ENCODE data around the gene TSC2. TPM values are rescaled to one million over a fixed set of nuclear protein-coding genes. Genes with fewer than 3 reads are reported as not detected.

Gene TSC2
- polyA plus RNA-seq, 3 donors: 11.7 to 95.1 (median 20.8) TPM

GRCh38 chr16:2085669-2086068, 37.9 kb downstream of the TSC2 start:
- H2AFZ ChIP-seq (ENCODE audit: insufficient read depth, low read depth, low read length, poor library complexity, severe bottlenecking): no peak overlapping the region
- H3K36me3 ChIP-seq (replicated peaks in 1 of 2; ENCODE audit: control insufficient read depth in 1 of 2, insufficient read depth in 2 of 2, low read length in 2 of 2): peaks cover 81 to 90% of the 10 kb centered on the region in 2 donors
- Mint-ChIP-seq H3K4me3 (no peak overlapping the region), H3K9me3 (peaks cover 0 to 2% (median 0%) of the 10 kb centered on the region in 7 donors), H3K4me1 (no peaks in the 10 kb centered on the region), H3K27me3 (ENCODE audit: low read depth in 3 of 3) (peaks cover 0 to 2% (median 0%) of the 10 kb centered on the region in 3 donors), H3K36me3 (peaks cover 38 to 79% of the 10 kb centered on the region in 2 donors), H3K27ac (no peak overlapping the region)
- no peak overlapping the region for H3K9ac ChIP-seq (ENCODE audit: insufficient read depth, low read length, poor library complexity, severe bottlenecking)
- DNase-seq: no peak
- TF ChIP-seq CTCF (IDR thresholded peaks at IDR 0.05): no peak
- H3K4me1 ChIP-seq (ENCODE audit: control insufficient read depth in 1 of 2, insufficient read depth in 2 of 2, low read length in 2 of 2): no peaks in the 10 kb centered on the region
- no peak overlapping the region for H3K4me2 ChIP-seq (replicated peaks; ENCODE audit: extremely low read depth, low read length, poor library complexity, severe bottlenecking)
- no peak overlapping the region for H3K27ac ChIP-seq (ENCODE audit: low read depth in 1 of 2, low read length in 2 of 2)
- no peak overlapping the region for H3K4me3 ChIP-seq (replicated peaks in 1 of 3; ENCODE audit: low read depth in 2 of 3, low read length in 3 of 3)
- intact Hi-C loops (cut with micrococcal nuclease): no loop called here
- no peaks in the 10 kb centered on the region for H3K27me3 ChIP-seq (ENCODE audit: control insufficient read depth in 2 of 2, insufficient read depth in 2 of 2, low read length in 2 of 2)
- no peaks in the 10 kb centered on the region for H4K20me1 ChIP-seq (ENCODE audit: insufficient read depth, low read length)
- WGBS (ENCODE audit: insufficient coverage): 95% methylated on average over 11 of the region's 14 CpGs
- no peaks in the 10 kb centered on the region for H3K79me2 ChIP-seq (ENCODE audit: insufficient read depth, low read length)
- no peaks in the 10 kb centered on the region for H3K9me3 ChIP-seq (replicated peaks in 1 of 2; ENCODE audit: control insufficient read depth in 1 of 2, insufficient read depth in 1 of 2, low read length in 2 of 2)

GRCh38 chr16:2086106-2086742, 38.4 kb downstream of the TSC2 start:
- Mint-ChIP-seq H3K36me3 (peaks cover 35 to 76% of the 10 kb centered on the region in 2 donors), H3K9me3 (peaks cover 0 to 2% (median 0%) of the 10 kb centered on the region in 7 donors), H3K4me3 (no peak overlapping the region), H3K27me3 (ENCODE audit: low read depth in 3 of 3) (peaks cover 0 to 2% (median 0%) of the 10 kb centered on the region in 3 donors), H3K27ac (no peak overlapping the region), H3K4me1 (no peaks in the 10 kb centered on the region)
- H3K4me3 ChIP-seq (replicated peaks in 1 of 3; ENCODE audit: low read depth in 2 of 3, low read length in 3 of 3): no peak overlapping the region
- H3K79me2 ChIP-seq (ENCODE audit: insufficient read depth, low read length): no peaks in the 10 kb centered on the region
- no peak for DNase-seq
- no peak overlapping the region for H3K9ac ChIP-seq (ENCODE audit: insufficient read depth, low read length, poor library complexity, severe bottlenecking)
- TF ChIP-seq CTCF (IDR thresholded peaks at IDR 0.05): no peak
- H3K36me3 ChIP-seq (replicated peaks in 1 of 2; ENCODE audit: control insufficient read depth in 1 of 2, insufficient read depth in 2 of 2, low read length in 2 of 2): peaks cover 76 to 84% of the 10 kb centered on the region in 2 donors
- H3K27me3 ChIP-seq (ENCODE audit: control insufficient read depth in 2 of 2, insufficient read depth in 2 of 2, low read length in 2 of 2): no peaks in the 10 kb centered on the region
- intact Hi-C loops (cut with micrococcal nuclease): no loop called here
- no peak overlapping the region for H3K4me2 ChIP-seq (replicated peaks; ENCODE audit: extremely low read depth, low read length, poor library complexity, severe bottlenecking)
- no peaks in the 10 kb centered on the region for H3K9me3 ChIP-seq (replicated peaks in 1 of 2; ENCODE audit: control insufficient read depth in 1 of 2, insufficient read depth in 1 of 2, low read length in 2 of 2)
- no peak overlapping the region for H3K27ac ChIP-seq (ENCODE audit: low read depth in 1 of 2, low read length in 2 of 2)
- no peaks in the 10 kb centered on the region for H4K20me1 ChIP-seq (ENCODE audit: insufficient read depth, low read length)
- WGBS (ENCODE audit: insufficient coverage): 97% methylated on average over 24 of the region's 27 CpGs
- H2AFZ ChIP-seq (ENCODE audit: insufficient read depth, low read depth, low read length, poor library complexity, severe bottlenecking): no peak overlapping the region
- H3K4me1 ChIP-seq (ENCODE audit: control insufficient read depth in 1 of 2, insufficient read depth in 2 of 2, low read length in 2 of 2): no peaks in the 10 kb centered on the region

Measured in CD14-positive monocyte (primary cell).